CD4-positive, alpha-beta T cell treated with Interleukin-6 at 100 ng/mL for 8 hours (primary cell): ENCODE measurements around the gene SMIM29.

Experiments
- DNase-seq: peaks from one replicate; pipeline ENCODE4 v3.0.0-alpha.2; 2020; ENCODE audit warnings: mixed read lengths, low spot score

Gene SMIM29

DNA sequence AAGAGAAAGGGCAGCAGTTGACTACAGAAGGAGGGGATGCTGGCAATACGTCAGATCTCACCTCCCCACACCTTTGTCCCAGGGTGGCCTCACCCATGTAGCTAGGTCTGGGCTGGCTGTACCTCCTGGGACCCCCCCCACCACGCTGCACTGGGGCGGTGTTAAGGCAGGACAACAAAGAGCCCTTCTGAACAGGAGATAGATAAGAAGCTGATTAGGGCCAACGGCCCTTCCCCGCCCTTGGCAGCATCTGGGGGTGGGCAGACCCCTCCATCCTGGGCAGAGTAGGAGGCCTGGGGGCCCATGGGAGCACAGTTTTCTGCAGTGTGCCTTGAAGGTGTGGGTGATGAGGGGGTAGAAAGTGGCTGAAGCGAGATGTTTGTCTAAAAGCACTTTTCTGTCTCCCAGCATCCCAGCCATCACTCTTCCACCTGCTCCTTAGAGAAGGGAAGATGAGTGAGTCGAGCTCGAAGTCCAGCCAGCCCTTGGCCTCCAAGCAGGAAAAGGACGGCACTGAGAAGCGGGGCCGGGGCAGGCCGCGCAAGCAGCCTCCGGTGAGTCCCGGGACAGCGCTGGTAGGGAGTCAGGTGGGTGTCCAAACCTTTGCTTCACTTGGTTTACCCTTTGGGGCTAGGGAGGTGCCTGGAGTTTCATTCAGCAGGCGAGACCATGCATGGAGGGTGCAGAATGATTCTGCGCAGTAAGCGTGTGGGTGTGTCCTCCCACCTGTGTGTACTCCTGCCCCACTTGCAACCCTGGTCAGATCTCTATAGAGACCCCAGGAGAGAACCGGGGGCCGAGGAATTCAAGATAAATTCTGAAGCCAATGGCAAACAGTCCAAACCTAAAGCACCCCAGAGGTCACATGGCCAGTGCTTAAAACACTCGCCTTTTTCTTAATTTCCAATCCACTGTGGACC, 8.2 kb downstream of the SMIM29 start:
- no peak for DNase-seq

DNA sequence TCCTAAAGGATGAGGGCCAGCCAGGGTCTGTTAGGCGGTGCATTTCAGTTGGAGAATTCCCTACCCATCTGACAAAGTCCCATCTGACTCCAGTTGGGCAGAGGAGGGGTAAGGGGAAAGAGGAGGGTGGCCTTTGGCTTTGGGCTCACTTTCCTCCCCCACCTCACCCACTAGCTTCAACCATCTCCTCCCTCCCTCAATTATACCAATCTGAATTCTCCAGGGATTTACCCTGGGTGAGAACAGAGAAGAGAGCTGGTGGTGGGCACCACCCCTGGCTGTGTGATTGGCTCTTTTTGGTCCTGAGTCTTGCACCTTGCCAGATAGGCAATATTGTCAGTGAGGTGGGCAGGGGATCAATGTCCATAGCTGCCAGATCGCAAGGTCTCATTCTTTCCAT, 8.9 kb downstream of the SMIM29 start:
- DNase-seq = no peak

DNA sequence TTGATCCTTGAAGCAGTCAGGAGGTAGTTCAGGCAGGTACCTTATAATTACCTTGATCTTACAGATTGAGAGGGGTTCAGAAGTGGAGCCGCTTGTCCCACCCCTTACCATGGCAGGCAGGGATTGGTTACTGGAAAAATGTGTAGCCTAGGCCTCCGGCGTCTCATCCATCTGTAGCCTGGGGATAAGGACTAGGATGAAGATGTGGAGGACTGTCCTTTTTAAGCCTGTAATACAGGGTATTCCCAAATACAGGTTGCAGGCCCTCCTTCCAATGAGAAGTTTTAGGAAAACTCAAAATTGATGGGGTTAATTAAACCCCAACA, 9.3 kb downstream of the SMIM29 start:
- DNase-seq = no peak

DNA sequence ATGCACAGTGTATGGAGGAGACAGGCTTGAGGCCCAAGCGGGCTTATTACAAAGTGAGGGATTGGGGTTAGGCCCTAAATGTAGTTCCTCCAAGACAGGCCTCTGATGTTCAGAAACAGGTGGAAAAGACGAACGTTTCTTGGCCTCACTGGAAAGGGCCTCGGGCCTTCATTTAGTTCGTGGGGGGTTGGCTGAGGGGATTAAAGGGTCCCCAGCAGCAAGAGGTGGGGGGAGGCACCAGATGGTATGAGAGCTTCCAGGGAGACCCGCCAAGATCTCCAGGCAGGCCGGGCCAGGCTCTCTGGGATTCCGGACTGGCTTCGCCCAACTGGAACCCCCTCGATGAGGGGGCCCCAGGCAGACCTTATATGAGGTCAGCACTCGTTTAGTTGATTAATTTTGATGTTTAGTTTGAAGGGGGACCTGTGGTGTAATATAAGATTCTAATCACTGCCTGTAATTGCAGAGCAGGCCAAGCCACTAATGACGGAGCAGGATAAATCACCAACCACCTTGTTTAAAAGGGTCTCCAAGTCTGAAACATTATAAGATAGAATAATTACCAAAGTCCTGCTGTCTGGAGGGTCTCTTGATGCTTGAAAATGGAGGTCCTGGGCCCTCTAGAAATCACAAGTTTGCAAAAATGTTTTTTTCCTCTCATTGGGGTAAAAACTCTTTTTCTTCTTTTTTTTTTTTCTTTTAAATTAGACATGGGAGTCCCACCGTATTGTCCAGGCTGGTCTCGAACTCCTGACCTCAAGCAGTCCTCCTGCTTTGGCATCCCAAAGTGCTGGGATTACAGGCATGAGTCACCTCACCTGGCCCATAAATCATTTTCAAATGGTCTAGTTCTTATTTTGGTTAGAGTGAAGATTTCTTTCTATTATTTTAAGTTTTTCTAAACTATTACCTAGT, 10.0 kb downstream of the SMIM29 start:
- no peak for DNase-seq

- peak; percentile 71 for DNase-seq
Observed at GRCh38 chr6:34237722-34238584, 10.9 kb downstream of the SMIM29 start.

- DNase-seq = no peak
Observed at GRCh38 chr6:34237316-34237721, 11.5 kb downstream of the SMIM29 start.

GRCh38 chr6:34236443-34237315, 12.1 kb downstream of the SMIM29 start, which contains the start of gene HMGA1:
Gene HMGA1, plus strand, starts transcription at chr6:34236873. Its CDS starts 3,908 bp downstream, at chr6:34240781.
- DNase-seq = peak; percentile 90

DNA sequence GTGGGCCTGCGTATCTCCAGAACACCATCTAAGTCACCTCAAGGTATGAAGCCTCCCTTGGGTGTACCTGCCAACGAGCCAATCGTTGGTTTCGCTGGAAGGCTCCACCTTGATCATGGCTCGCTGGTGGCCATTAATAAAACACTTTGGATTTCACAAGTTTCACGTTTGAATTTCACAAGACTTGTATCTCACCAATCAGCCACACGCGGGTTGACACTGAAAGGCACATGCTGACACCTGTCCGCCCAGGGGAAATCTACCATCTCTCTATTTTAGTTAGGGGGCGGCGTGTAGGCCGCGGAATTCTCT, 12.7 kb downstream of the SMIM29 start:
- DNase-seq = peak; percentile 61

DNA sequence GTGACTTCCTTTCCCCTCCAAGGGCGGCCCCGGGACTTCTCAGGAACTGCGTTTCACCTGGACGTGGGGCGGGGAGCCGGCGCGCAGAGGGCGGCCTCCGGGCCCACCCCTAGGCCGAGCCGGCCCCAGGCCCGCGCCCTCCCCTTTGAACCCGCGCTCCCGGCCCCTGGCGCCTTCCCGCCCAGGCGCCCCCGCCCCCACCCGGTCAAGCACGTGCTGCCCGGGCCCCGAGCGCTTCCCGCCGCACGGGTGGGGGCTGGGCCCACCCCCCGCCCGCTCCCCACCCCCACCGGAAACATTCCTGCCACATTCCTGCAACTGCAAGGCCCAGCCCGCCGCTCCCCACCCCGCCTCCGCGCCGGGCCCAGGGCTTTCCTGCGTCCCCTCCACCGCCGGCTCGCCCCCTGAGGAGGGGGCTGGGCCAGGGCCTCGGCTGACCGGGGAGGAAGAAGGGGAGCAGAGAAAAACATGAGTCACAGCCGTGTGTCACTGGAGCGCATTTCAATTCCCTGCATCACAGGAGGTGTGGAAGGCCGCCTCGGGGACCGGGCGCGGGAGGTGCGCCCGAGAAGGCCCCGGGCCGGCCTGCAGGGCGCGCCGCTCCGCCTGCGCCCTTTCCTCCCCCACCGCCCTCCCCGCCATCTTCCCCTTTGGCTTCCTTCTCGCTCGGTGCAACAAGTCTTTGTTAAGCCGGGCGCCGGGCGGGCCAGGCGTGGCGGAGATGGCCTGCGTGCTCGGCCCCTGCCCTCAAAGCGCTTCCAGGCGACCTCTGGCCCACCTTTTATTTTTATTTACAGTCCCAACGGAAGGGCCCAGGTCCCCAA, 13.3 kb downstream of the SMIM29 start:
- DNase-seq = peak; percentile 56

- DNase-seq = no peak
Observed at GRCh38 chr6:34234667-34235306, 14.0 kb downstream of the SMIM29 start.

GRCh38 chr6:34233867-34234266, 14.9 kb downstream of the SMIM29 start:
- DNase-seq = no peak

DNA sequence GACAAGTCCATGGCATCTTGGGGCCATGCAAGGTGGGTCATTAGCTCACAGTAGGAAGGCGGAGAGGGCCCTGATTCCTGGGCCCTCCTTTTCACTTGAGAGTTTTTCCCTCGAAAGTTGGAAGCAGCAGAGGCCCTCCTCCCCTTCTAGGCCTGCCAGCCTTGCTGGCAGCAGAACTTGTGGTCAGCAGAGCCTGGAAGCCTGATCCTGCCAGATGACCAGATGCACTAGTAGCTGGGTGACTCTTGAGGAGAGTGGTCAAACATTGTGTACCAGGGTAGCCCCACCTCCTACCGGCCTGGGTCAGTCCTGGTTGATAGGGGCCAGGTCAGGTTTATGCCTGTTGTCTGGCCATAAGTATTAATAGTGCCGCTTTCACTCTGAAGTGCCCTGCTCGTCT, 15.9 kb downstream of the SMIM29 start:
- no peak for DNase-seq

GRCh38 chr6:34231566-34232336, 17.1 kb downstream of the SMIM29 start:
- no peak for DNase-seq

- no peak for DNase-seq
Observed at GRCh38 chr6:34230653-34231371, 18.0 kb downstream of the SMIM29 start.

- DNase-seq = no peak
Observed at GRCh38 chr6:34229877-34230276, 18.9 kb downstream of the SMIM29 start.

DNA sequence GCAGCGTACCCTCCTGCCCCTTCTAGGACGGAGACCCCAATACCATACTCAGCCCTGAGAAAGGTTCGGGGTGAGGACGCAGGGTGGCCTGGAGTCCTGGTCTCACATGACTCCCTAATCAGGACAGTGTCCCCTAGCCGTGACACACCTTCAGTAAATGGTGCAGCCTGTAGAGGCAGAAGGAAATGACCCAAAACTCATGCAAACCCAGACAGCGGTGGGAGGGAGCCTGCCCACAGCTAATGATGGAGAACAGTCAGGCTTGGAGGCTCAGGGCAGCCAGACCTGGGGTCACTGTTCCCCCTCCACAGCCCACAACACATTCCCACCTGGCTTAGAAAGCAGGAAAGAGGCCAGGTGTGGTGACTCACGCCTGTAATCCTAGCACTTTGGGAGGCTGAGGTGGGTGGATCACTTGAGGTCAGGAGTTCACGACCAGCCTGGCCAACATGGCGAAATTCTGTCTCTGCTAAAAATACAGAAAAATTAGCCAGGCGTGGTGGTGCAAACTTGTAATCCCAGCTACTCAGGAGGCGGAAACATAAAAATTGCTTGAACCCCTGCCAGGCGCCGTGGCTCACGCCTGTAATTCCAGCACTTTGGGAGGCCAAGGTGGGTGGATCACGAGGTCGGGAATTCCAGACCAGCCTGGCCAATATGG, 20.9 kb downstream of the SMIM29 start:
- DNase-seq = no peak

GRCh38 chr6:34226731-34227586, 21.8 kb downstream of the SMIM29 start:
- DNase-seq = no peak
